ENCODE measurements around the gene LCP2.

Gene LCP2

GRCh38 chr5:170316937-170317336 lies 19.4 kb upstream of the LCP2 start:
- Histone ChIP-seq H2AFZ (ENCODE audit: low read depth, low read length) (no peak overlapping the region), H3K4me1 (ENCODE audit: low read length) (no peaks in the 10 kb centered on the region), H3K27me3 (ENCODE audit: low read depth, low read length) (peaks cover 28% of the 10 kb centered on the region), H3K9ac (ENCODE audit: low read length) (no peak overlapping the region), H3K4me3 (ENCODE audit: low read length) (no peak overlapping the region), H3K79me2 (ENCODE audit: low read length) (no peaks in the 10 kb centered on the region), H3K36me3 (replicated peaks; ENCODE audit: low read depth, low read length) (no peaks in the 10 kb centered on the region), H3K27ac (ENCODE audit: low read length) (no peak overlapping the region), H3K9me3 (ENCODE audit: insufficient read depth, low read length) (no peaks in the 10 kb centered on the region), H4K20me1 (ENCODE audit: insufficient read depth, low read length) (no peaks in the 10 kb centered on the region), H3K4me2 (ENCODE audit: low read length) (no peak overlapping the region)
- TF ChIP-seq CTCF (IDR thresholded peaks at IDR 0.05; ENCODE audit: low read depth, low read length) (no peak), EZH2phosphoT487 (IDR thresholded peaks at IDR 0.05; ENCODE audit: low read depth) (no peak)

- Histone ChIP-seq H3K4me2 (ENCODE audit: low read length) (no peak overlapping the region), H3K9me3 (ENCODE audit: insufficient read depth, low read length) (no peaks in the 10 kb centered on the region), H3K4me1 (ENCODE audit: low read length) (no peaks in the 10 kb centered on the region), H2AFZ (ENCODE audit: low read depth, low read length) (no peak overlapping the region), H3K4me3 (ENCODE audit: low read length) (no peak overlapping the region), H3K36me3 (replicated peaks; ENCODE audit: low read depth, low read length) (no peaks in the 10 kb centered on the region), H4K20me1 (ENCODE audit: insufficient read depth, low read length) (no peaks in the 10 kb centered on the region), H3K27ac (ENCODE audit: low read length) (no peak overlapping the region), H3K9ac (ENCODE audit: low read length) (no peak overlapping the region), H3K79me2 (ENCODE audit: low read length) (no peaks in the 10 kb centered on the region), H3K27me3 (ENCODE audit: low read depth, low read length) (peaks cover 45% of the 10 kb centered on the region)
- TF ChIP-seq EZH2phosphoT487 (IDR thresholded peaks at IDR 0.05; ENCODE audit: low read depth) (no peak), CTCF (IDR thresholded peaks at IDR 0.05; ENCODE audit: low read depth, low read length) (no peak)
Observed at GRCh38 chr5:170315154-170315553, 17.6 kb upstream of the LCP2 start.

GRCh38 chr5:170314541-170315095 lies 17.0 kb upstream of the LCP2 start:
- Histone ChIP-seq H3K9me3 (ENCODE audit: insufficient read depth, low read length) (no peaks in the 10 kb centered on the region), H3K36me3 (replicated peaks; ENCODE audit: low read depth, low read length) (no peaks in the 10 kb centered on the region), H3K27me3 (ENCODE audit: low read depth, low read length) (peaks cover 47% of the 10 kb centered on the region), H3K4me1 (ENCODE audit: low read length) (no peaks in the 10 kb centered on the region), H3K4me3 (ENCODE audit: low read length) (no peak overlapping the region), H3K27ac (ENCODE audit: low read length) (no peak overlapping the region), H4K20me1 (ENCODE audit: insufficient read depth, low read length) (no peaks in the 10 kb centered on the region), H3K79me2 (ENCODE audit: low read length) (no peaks in the 10 kb centered on the region), H3K4me2 (ENCODE audit: low read length) (no peak overlapping the region), H2AFZ (ENCODE audit: low read depth, low read length) (no peak overlapping the region), H3K9ac (ENCODE audit: low read length) (no peak overlapping the region)
- TF ChIP-seq EZH2phosphoT487 (IDR thresholded peaks at IDR 0.05; ENCODE audit: low read depth) (no peak), CTCF (IDR thresholded peaks at IDR 0.05; ENCODE audit: low read depth, low read length) (no peak)

- Histone ChIP-seq H3K9ac (ENCODE audit: low read length) (no peak overlapping the region), H3K4me1 (ENCODE audit: low read length) (peaks cover 3% of the 10 kb centered on the region), H3K9me3 (ENCODE audit: insufficient read depth, low read length) (no peaks in the 10 kb centered on the region), H3K79me2 (ENCODE audit: low read length) (no peaks in the 10 kb centered on the region), H3K27me3 (ENCODE audit: low read depth, low read length) (peaks cover 44% of the 10 kb centered on the region), H3K4me3 (ENCODE audit: low read length) (no peak overlapping the region), H3K27ac (ENCODE audit: low read length) (no peak overlapping the region), H3K4me2 (ENCODE audit: low read length) (no peak overlapping the region), H4K20me1 (ENCODE audit: insufficient read depth, low read length) (no peaks in the 10 kb centered on the region), H2AFZ (ENCODE audit: low read depth, low read length) (no peak overlapping the region), H3K36me3 (replicated peaks; ENCODE audit: low read depth, low read length) (no peaks in the 10 kb centered on the region)
- TF ChIP-seq CTCF (IDR thresholded peaks at IDR 0.05; ENCODE audit: low read depth, low read length) (no peak), EZH2phosphoT487 (IDR thresholded peaks at IDR 0.05; ENCODE audit: low read depth) (no peak)
Observed at GRCh38 chr5:170313816-170314215, 16.2 kb upstream of the LCP2 start.
